Gastrocnemius medialis (tissue), 4 donors: ENCODE results near the gene CLCN3.

Source experiments
- CTCF ChIP-seq, 5 experiments: fragments of 450-650 bp in 3 of 5; fragments of 200-600 bp in 2 of 5; sonication (generic) in 2 of 5; IDR thresholded peaks in 4 of 5; conservative IDR thresholded peaks in 1 of 5; 1 replicate in 4 of 5; 2 replicates in 1 of 5; pipeline ENCODE4 v1.5.1; 2016 to 2019; ENCODE audit warnings: antibody characterized with exemption in 5 of 5, mild to moderate bottlenecking in 3 of 5, moderate library complexity in 3 of 5
- POLR2A ChIP-seq, 2 donors: fragments of 450-650 bp; IDR thresholded peaks; one replicate each; pipeline ENCODE4 v1.6.1; 2017; ENCODE audit warnings: antibody characterized with exemption in 2 of 2, mild to moderate bottlenecking in 2 of 2, moderate library complexity in 2 of 2

- TF ChIP-seq CTCF (IDR thresholded peaks at IDR 0.05 in 4 of 5, conservative IDR thresholded peaks at IDR 0.05 in 1 of 5) (no peak), POLR2A (IDR thresholded peaks at IDR 0.05) (no peak)
These were observed 47.8 kb downstream of the CLCN3 start for GRCh38 chr4:169668069-169668721.
